Lower leg skin (tissue), 4 donors: Measurements from ENCODE around the gene TLK1. TPM values are rescaled to one million over a fixed set of nuclear protein-coding genes. Genes with fewer than 3 reads are reported as not detected.

Source experiments
- DNase-seq, 2 donors: peaks; one replicate each; pipeline ENCODE4 v3.0.0-alpha.2; 2019; ENCODE audit warnings: low spot score in 2 of 2
- H3K4me3 ChIP-seq: fragments of 200-600 bp; sonication (generic); 2 replicates; pipeline ENCODE4 v1.5.1; 2017; ENCODE audit warnings: mild to moderate bottlenecking, low read depth; ENCODE audit not compliant: poor library complexity, severe bottlenecking
- POLR2A ChIP-seq, 2 donors: fragments of 450-650 bp; IDR thresholded peaks; one replicate each; pipeline ENCODE4 v1.6.1; 2016 to 2017; ENCODE audit warnings: antibody characterized with exemption in 2 of 2, mild to moderate bottlenecking in 1 of 2, moderate library complexity in 1 of 2
- WGBS, 2 donors: methylation state at CpG; one replicate each; pipeline ENCODE4 v1.1.5; 2018; 5-methylcytosine and 5-hydroxymethylcytosine counted together
- intact Hi-C: fragments of 100-400 bp; cut with DNase I; formaldehyde crosslinking; loops from one replicate; pipeline ENCODE4 v1.15.0; 2023; ENCODE audit warnings: low total_unique reads
- total RNA-seq, 4 donors: library from RNA; depleted of rRNA; stranded (reverse); fragments of >200 nt; gene quantifications; one replicate each; pipeline ENCODE4 v1.1.0, GENCODE V29; 2016
- TF ChIP-seq, protein P1 (sequence below), 3 donors: fragments of 450-650 bp; IDR thresholded peaks; one replicate each; pipeline ENCODE4 v1.5.1; 2016; ENCODE audit warnings: antibody characterized with exemption in 3 of 3, mild to moderate bottlenecking in 3 of 3, moderate library complexity in 2 of 3

TLK1 gene
- total RNA-seq, 4 donors from 2014 or later: 22.9 to 68.3 (median 26.2) TPM

DNA sequence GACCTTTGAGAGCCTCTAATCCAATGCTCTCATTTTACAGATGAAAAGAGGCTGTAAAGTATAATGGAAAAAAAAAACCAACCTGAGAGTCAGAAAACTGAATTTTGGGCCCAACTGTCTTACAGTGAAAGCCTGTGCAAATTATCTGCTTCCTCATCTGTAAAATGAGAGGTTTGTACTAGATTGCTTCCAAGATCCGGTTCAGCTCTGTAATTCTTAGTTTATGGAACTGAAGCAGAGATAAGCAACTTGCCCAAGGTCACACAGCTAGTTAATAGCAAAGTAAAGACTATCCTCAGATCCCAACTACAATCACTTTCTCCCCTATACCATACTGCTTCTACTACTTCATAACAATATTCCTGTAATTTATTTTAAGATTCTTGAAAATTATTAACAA, 6.3 kb downstream of the TLK1 start:
- intact Hi-C loops: no loop called here
- H3K4me3 ChIP-seq: no peak overlapping the region
- no peak for DNase-seq

DNA sequence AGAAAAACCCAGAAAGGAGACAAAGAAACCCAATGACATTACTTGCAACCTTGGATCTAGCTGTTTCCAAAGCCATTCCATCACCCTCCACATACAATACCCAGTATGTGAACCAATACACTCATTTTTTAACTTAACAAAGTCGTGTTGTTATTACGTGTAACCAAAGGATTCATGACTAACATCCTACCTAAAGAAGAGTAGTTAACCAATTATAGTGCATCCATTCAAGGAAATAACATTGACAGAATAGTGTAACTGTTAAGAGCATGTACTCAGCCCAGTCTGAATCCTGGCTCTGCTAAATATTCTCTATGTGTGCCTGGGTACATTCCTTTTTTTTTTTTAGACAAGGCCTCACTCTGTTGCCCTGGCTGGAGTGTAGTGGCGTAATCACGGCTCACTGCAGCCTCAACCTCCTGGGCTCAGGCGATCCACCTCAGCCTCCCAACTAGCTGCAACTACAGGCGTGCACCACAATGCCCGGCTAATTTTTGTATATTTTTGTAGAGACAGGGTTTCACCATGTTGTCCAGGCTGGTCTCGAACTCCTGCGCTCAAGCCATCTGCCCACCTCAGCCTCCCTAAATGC, 9.9 kb downstream of the TLK1 start:
- intact Hi-C loops: no loop called here
- no peak overlapping the region for H3K4me3 ChIP-seq
- WGBS, 2 donors: 95 to 97% methylated on average over 9 of the region's 9 CpGs
- TF ChIP-seq POLR2A (IDR thresholded peaks at IDR 0.05): no peak
- TF ChIP-seq, protein P1, sequence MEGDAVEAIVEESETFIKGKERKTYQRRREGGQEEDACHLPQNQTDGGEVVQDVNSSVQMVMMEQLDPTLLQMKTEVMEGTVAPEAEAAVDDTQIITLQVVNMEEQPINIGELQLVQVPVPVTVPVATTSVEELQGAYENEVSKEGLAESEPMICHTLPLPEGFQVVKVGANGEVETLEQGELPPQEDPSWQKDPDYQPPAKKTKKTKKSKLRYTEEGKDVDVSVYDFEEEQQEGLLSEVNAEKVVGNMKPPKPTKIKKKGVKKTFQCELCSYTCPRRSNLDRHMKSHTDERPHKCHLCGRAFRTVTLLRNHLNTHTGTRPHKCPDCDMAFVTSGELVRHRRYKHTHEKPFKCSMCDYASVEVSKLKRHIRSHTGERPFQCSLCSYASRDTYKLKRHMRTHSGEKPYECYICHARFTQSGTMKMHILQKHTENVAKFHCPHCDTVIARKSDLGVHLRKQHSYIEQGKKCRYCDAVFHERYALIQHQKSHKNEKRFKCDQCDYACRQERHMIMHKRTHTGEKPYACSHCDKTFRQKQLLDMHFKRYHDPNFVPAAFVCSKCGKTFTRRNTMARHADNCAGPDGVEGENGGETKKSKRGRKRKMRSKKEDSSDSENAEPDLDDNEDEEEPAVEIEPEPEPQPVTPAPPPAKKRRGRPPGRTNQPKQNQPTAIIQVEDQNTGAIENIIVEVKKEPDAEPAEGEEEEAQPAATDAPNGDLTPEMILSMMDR (IDR thresholded peaks at IDR 0.05): no peak
- DNase-seq: no peak

More for the DNA sequence above, 6.3 kb downstream of the TLK1 start:
- TF ChIP-seq, protein P1 (IDR thresholded peaks at IDR 0.05): no peak
- TF ChIP-seq POLR2A (IDR thresholded peaks at IDR 0.05): no peak
- 32 to 36% methylated on average over 1 of the region's 1 CpG for WGBS, 2 donors

GRCh38 chr2:171149986-171150693, 10.6 kb downstream of the TLK1 start:
- H3K4me3 ChIP-seq: no peak overlapping the region
- 94 to 95% methylated on average over 4 of the region's 4 CpGs for WGBS, 2 donors
- TF ChIP-seq POLR2A (IDR thresholded peaks at IDR 0.05): no peak
- TF ChIP-seq, protein P1 (IDR thresholded peaks at IDR 0.05): no peak
- DNase-seq: no peak
- intact Hi-C loops: no loop called here

DNA sequence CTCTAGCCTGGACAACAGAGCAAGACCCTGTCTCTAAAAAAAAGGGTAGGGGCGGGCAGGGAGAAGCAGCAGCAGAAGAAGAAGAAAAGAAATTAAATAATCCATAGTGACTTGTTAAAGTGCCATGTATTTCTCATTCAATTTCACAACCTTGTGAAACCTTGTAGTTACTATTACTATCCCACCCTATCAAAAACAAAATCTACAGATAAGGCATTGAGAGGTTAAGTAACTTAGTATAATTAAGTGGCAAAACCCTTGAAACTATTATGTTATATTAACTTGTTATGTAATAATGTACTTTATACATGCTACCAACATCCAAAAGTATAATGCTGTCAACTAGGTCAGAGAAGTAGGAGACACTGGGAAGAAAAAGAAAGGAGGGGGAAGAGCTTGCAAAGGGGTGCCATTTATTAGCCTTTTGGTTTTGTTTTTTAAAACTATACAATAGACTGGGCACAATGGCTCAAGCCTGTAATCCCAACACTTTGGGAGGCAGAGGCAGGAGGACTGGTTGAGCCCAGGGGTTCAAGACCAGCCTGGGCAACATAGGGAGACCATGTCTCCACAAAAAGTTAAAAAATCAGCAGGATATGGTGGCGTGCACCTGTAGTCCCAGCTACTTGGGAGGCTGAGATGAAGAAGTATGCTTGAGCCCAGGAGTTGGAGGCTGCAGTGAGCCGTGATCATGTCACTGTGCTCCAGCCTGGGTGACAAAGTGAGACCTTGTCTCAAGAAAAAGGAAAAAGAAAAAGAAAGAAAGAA, 11.3 kb downstream of the TLK1 start:
- 93 to 94% methylated on average over 3 of the region's 3 CpGs for WGBS, 2 donors
- intact Hi-C loops: no loop called here
- TF ChIP-seq, protein P1 (IDR thresholded peaks at IDR 0.05): no peak
- no peak for TF ChIP-seq POLR2A (IDR thresholded peaks at IDR 0.05)
- DNase-seq: no peak
- no peak overlapping the region for H3K4me3 ChIP-seq

- H3K4me3 ChIP-seq: no peak overlapping the region
- intact Hi-C loops: no loop called here
- no peak for DNase-seq
- TF ChIP-seq, protein P1 (IDR thresholded peaks at IDR 0.05): no peak
- TF ChIP-seq POLR2A (IDR thresholded peaks at IDR 0.05): no peak
- WGBS, 2 donors: 61 to 66% methylated on average over 2 of the region's 2 CpGs
These were observed 13.6 kb downstream of the TLK1 start for GRCh38 chr2:171147081-171147480.
